Measurements from ENCODE around the gene NTN1.
"Not testable (repeated sequence)": the region's sequence is repeated elsewhere in the genome, so short reads cannot be mapped to it uniquely, and the experiment has no call there.

Gene NTN1

GRCh38 chr17:9104370-9105041 lies 83.2 kb downstream of the NTN1 start:
- no peak overlapping the region for H3K4me3 Mint-ChIP-seq
- H3K4me1 Mint-ChIP-seq (ENCODE audit: low read depth), result no peaks in the 10 kb centered on the region
- H3K27ac Mint-ChIP-seq, result no peak overlapping the region
- H3K36me3 Mint-ChIP-seq (ENCODE audit: low read depth), result no peaks in the 10 kb centered on the region
- H3K9me3 Mint-ChIP-seq, result peaks cover 5% of the 10 kb centered on the region
- peaks cover 3% of the 10 kb centered on the region for H3K27me3 Mint-ChIP-seq (ENCODE audit: low read depth)
- no peak for DNase-seq (ENCODE audit: low spot score)

- no peaks in the 10 kb centered on the region for H3K4me1 Mint-ChIP-seq (ENCODE audit: low read depth)
- no peak overlapping the region for H3K27ac Mint-ChIP-seq
These were observed 84.0 kb downstream of the NTN1 start for GRCh38 chr17:9105068-9105868.

DNA sequence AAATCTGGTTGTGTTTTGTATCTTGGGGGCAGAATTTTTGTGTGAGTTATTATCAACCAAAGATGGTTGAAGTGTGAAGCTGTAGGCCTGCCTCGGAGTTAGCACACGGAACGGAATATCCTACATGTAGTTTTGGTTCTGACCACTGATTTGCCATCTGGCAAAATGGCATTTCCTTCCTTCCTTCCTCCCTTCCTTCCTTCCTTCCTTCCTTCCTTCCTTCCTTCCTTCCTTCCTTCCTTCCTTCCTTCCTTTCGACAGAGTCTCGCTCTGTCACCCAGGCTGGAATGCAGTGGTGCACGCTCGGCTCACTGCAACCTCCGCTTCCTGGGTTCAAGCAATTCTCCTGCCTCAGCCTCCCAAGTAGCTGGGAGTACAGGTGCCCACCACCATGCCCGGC lies 85.0 kb downstream of the NTN1 start:
- H3K9me3 Mint-ChIP-seq; H3K4me3 Mint-ChIP-seq; H3K27ac Mint-ChIP-seq; DNase-seq (ENCODE audit: low spot score); H3K4me1 Mint-ChIP-seq (ENCODE audit: low read depth); H3K36me3 Mint-ChIP-seq (ENCODE audit: low read depth); H3K27me3 Mint-ChIP-seq (ENCODE audit: low read depth): not testable (repeated sequence)

More at GRCh38 chr17:9105068-9105868, 84.0 kb downstream of the NTN1 start:
- peaks cover 5% of the 10 kb centered on the region for H3K9me3 Mint-ChIP-seq
- DNase-seq (ENCODE audit: low spot score), result no peak
- H3K36me3 Mint-ChIP-seq (ENCODE audit: low read depth), result no peaks in the 10 kb centered on the region
- no peak overlapping the region for H3K4me3 Mint-ChIP-seq
- peaks cover 3% of the 10 kb centered on the region for H3K27me3 Mint-ChIP-seq (ENCODE audit: low read depth)

- DNase-seq (ENCODE audit: low spot score), result no peak
- Mint-ChIP-seq H3K36me3 (ENCODE audit: low read depth) (no peaks in the 10 kb centered on the region), H3K4me3 (no peak overlapping the region), H3K9me3 (no peaks in the 10 kb centered on the region), H3K4me1 (ENCODE audit: low read depth) (no peaks in the 10 kb centered on the region), H3K27me3 (ENCODE audit: low read depth) (peaks cover 3% of the 10 kb centered on the region), H3K27ac (no peak overlapping the region)
These were observed 86.2 kb downstream of the NTN1 start for GRCh38 chr17:9107527-9107926.

GRCh38 chr17:9108146-9108545 lies 86.8 kb downstream of the NTN1 start:
- Mint-ChIP-seq H3K9me3 (no peaks in the 10 kb centered on the region), H3K27ac (no peak overlapping the region), H3K36me3 (ENCODE audit: low read depth) (no peaks in the 10 kb centered on the region), H3K27me3 (ENCODE audit: low read depth) (peaks cover 3% of the 10 kb centered on the region), H3K4me1 (ENCODE audit: low read depth) (no peaks in the 10 kb centered on the region), H3K4me3 (no peak overlapping the region)
- no peak for DNase-seq (ENCODE audit: low spot score)

GRCh38 chr17:9109933-9110332 lies 88.6 kb downstream of the NTN1 start:
- no peak for DNase-seq (ENCODE audit: low spot score)
- Mint-ChIP-seq H3K27ac (no peak overlapping the region), H3K4me3 (no peak overlapping the region), H3K9me3 (no peaks in the 10 kb centered on the region), H3K4me1 (ENCODE audit: low read depth) (no peaks in the 10 kb centered on the region), H3K36me3 (ENCODE audit: low read depth) (no peaks in the 10 kb centered on the region), H3K27me3 (ENCODE audit: low read depth) (peaks cover 3% of the 10 kb centered on the region)

DNA sequence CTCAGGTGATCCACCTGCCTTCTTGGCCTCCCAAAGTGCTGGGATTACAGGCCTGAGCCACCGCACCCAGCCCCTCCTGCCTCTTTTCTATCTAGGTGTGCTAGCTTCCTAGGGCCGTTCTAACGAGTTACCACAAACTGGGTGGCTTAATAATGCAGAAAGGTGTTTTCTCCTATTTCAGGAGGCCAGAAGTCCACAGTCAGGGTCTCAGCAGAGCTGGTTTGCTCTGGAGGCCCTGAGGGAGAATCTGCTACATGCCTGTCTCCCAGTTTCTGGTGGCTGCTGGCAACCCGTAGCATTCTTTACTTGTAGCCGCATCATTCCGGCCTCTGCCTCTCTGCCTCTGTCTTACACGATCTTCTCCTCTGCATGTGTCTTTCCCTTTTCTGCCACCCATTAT lies 89.2 kb downstream of the NTN1 start:
- Mint-ChIP-seq H3K36me3 (ENCODE audit: low read depth) (no peaks in the 10 kb centered on the region), H3K27me3 (ENCODE audit: low read depth) (peaks cover 3% of the 10 kb centered on the region), H3K9me3 (no peaks in the 10 kb centered on the region), H3K4me1 (ENCODE audit: low read depth) (no peaks in the 10 kb centered on the region), H3K27ac (no peak overlapping the region), H3K4me3 (no peak overlapping the region)
- DNase-seq (ENCODE audit: low spot score), result no peak

DNA sequence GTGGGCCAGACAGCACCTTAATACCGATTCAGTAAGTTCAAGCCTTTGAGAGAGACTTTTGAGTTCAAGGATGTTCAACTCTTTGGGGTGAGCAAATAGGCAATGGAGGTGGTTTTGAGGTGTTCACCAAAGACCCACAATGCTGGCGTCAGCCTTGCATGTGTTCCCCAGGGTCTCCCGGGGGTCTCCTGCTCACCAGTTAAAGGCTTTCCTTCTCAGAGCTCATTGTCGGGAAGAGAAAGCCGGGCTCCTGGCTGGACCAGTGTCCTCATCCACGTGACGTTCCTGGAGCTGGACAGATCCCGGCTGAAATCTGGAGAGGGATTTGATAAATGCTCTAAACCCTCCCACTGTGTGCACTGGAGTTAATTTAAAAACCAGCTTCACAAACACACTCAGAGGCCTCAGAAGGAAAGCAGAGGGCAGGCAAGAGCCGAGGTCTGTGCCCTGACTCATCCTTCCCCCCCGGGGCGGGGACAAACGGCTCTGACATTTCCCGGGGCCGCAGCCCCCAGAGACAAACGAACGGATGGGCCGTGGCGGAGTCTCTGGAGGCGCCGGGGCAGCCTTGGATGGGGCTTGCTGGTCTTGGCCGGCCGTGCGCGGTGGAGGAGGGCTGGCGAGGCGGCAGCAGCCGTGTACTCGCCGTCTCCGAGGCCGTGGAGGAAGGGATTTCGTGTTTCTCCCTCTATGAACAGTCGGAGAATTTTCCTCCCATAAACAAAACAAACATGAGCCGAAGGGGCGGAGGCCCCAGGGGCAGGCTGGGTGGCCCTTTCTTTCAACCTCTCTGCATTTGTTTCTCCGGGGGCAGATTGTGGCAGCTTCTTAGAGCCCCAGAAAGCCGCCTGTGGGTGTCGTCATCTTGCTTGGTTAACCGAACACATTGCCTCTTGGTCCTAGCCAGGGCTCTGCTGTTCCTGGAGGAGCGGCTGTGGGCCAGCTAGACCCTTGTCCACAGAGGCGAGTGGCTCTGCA lies 94.2 kb downstream of the NTN1 start:
- Mint-ChIP-seq H3K9me3 (peaks cover 4% of the 10 kb centered on the region), H3K27me3 (ENCODE audit: low read depth) (no peaks in the 10 kb centered on the region), H3K4me3 (peak overlapping the region; percentile 75), H3K36me3 (ENCODE audit: low read depth) (no peaks in the 10 kb centered on the region), H3K27ac (peak overlapping the region; percentile 65), H3K4me1 (ENCODE audit: low read depth) (peaks cover 4% of the 10 kb centered on the region)
- peak; percentile 63 for DNase-seq (ENCODE audit: low spot score)

- no peak for DNase-seq (ENCODE audit: low spot score)
- peaks cover 4% of the 10 kb centered on the region for H3K9me3 Mint-ChIP-seq
- peak overlapping the region; percentile 34 for H3K4me3 Mint-ChIP-seq
- H3K36me3 Mint-ChIP-seq (ENCODE audit: low read depth), result no peaks in the 10 kb centered on the region
- peak overlapping the region; percentile 24 for H3K27ac Mint-ChIP-seq
- no peaks in the 10 kb centered on the region for H3K27me3 Mint-ChIP-seq (ENCODE audit: low read depth)
- H3K4me1 Mint-ChIP-seq (ENCODE audit: low read depth), result peaks cover 4% of the 10 kb centered on the region
These were observed 95.1 kb downstream of the NTN1 start for GRCh38 chr17:9116311-9116835.

DNA sequence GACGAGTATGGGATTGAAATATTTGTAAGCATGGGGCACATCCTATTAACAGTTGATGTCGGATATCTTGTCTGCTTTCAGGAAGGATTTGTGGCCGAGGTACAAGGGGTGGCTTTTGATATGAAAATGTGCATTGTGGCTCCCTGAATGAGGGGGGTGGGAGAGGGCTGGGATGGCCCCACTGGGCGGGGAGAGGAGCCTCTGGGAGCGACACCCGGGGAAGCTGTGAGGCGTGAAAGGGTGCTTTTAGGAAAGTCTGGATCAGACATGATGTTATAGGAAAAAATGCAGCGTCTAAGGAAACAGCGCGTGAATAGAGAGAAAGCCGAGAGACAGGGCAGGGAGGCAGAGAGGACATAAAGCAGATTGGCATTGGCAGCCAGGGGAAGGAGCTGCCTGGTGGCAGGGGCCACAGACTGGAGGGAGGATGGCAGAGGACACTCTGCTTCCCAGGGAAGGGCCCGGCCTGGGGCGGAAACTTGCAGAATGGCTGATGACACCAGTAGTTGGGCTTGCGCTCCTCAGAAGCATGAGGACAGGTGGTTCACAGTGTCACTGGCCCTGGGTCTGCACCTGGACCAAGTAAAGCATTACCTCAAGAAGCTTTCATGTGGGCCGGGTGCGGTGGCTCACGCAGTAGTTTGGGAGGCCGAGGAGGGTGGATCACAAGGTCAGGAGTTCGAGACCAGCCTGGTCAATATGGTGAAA lies 95.7 kb downstream of the NTN1 start:
- H3K27me3 Mint-ChIP-seq (ENCODE audit: low read depth), result no peaks in the 10 kb centered on the region
- H3K36me3 Mint-ChIP-seq (ENCODE audit: low read depth), result no peaks in the 10 kb centered on the region
- H3K4me3 Mint-ChIP-seq, result no peak overlapping the region

GRCh38 chr17:9120471-9120870 lies 99.2 kb downstream of the NTN1 start:
- no peak for DNase-seq (ENCODE audit: low spot score)
- Mint-ChIP-seq H3K9me3 (peaks cover 4% of the 10 kb centered on the region), H3K36me3 (ENCODE audit: low read depth) (no peaks in the 10 kb centered on the region), H3K4me1 (ENCODE audit: low read depth) (peaks cover 4% of the 10 kb centered on the region), H3K27me3 (ENCODE audit: low read depth) (peaks cover 2% of the 10 kb centered on the region), H3K27ac (no peak overlapping the region), H3K4me3 (no peak overlapping the region)

More for the DNA sequence above, 95.7 kb downstream of the NTN1 start:
- DNase-seq (ENCODE audit: low spot score), result no peak
- H3K9me3 Mint-ChIP-seq, result peaks cover 4% of the 10 kb centered on the region
- no peak overlapping the region for H3K27ac Mint-ChIP-seq
- peaks cover 4% of the 10 kb centered on the region for H3K4me1 Mint-ChIP-seq (ENCODE audit: low read depth)

- DNase-seq (ENCODE audit: low spot score), result no peak
- no peak overlapping the region for H3K27ac Mint-ChIP-seq
- no peak overlapping the region for H3K4me3 Mint-ChIP-seq
- no peaks in the 10 kb centered on the region for H3K4me1 Mint-ChIP-seq (ENCODE audit: low read depth)
- H3K9me3 Mint-ChIP-seq, result peaks cover 4% of the 10 kb centered on the region
- no peaks in the 10 kb centered on the region for H3K36me3 Mint-ChIP-seq (ENCODE audit: low read depth)
- peaks cover 2% of the 10 kb centered on the region for H3K27me3 Mint-ChIP-seq (ENCODE audit: low read depth)
These were observed 100.0 kb downstream of the NTN1 start for GRCh38 chr17:9121186-9121820.
